ENCODE results near the gene OTP. TPM values are rescaled to one million over a fixed set of nuclear protein-coding genes. Genes with fewer than 3 reads are reported as not detected.

OTP gene
- total RNA-seq, 1 donor from 2014 or later: 2.1 TPM

GRCh38 chr5:77662635-77663034 is 24.1 kb upstream of the OTP start:
- no peaks in the 10 kb centered on the region for H3K36me3 Mint-ChIP-seq (ENCODE audit: low read depth)
- H3K9me3 Mint-ChIP-seq: no peaks in the 10 kb centered on the region
- H3K4me3 Mint-ChIP-seq: no peak overlapping the region
- H3K27me3 Mint-ChIP-seq (ENCODE audit: low read depth): peaks cover 4% of the 10 kb centered on the region
- no peak for DNase-seq (ENCODE audit: low read depth, low spot score)
- H3K4me1 Mint-ChIP-seq: peaks cover 7% of the 10 kb centered on the region
- no peak overlapping the region for H3K27ac Mint-ChIP-seq (ENCODE audit: unreplicated experiment)
- no peak for TF ChIP-seq CTCF (conservative IDR thresholded peaks at IDR 0.05)

- DNase-seq (ENCODE audit: low read depth, low spot score): no peak
- H3K9me3 Mint-ChIP-seq: no peaks in the 10 kb centered on the region
- H3K36me3 Mint-ChIP-seq (ENCODE audit: low read depth): no peaks in the 10 kb centered on the region
Measured at GRCh38 chr5:77658662-77659061, 20.1 kb upstream of the OTP start.

GRCh38 chr5:77651343-77651742 is 12.8 kb upstream of the OTP start:
- H3K4me1 Mint-ChIP-seq: no peaks in the 10 kb centered on the region
- H3K9me3 Mint-ChIP-seq: no peaks in the 10 kb centered on the region
- DNase-seq (ENCODE audit: low read depth, low spot score): no peak
- peaks cover 95% of the 10 kb centered on the region for H3K27me3 Mint-ChIP-seq (ENCODE audit: low read depth)
- no peak for TF ChIP-seq CTCF (conservative IDR thresholded peaks at IDR 0.05)
- no peak overlapping the region for H3K27ac Mint-ChIP-seq (ENCODE audit: unreplicated experiment)
- no peaks in the 10 kb centered on the region for H3K36me3 Mint-ChIP-seq (ENCODE audit: low read depth)
- no peak overlapping the region for H3K4me3 Mint-ChIP-seq

More at GRCh38 chr5:77658662-77659061, 20.1 kb upstream of the OTP start:
- Mint-ChIP-seq H3K4me3 (no peak overlapping the region), H3K4me1 (peaks cover 7% of the 10 kb centered on the region), H3K27me3 (ENCODE audit: low read depth) (peaks cover 30% of the 10 kb centered on the region), H3K27ac (ENCODE audit: unreplicated experiment) (no peak overlapping the region)
- no peak for TF ChIP-seq CTCF (conservative IDR thresholded peaks at IDR 0.05)

GRCh38 chr5:77650686-77651085 is 12.2 kb upstream of the OTP start:
- Mint-ChIP-seq H3K36me3 (ENCODE audit: low read depth) (no peaks in the 10 kb centered on the region), H3K27me3 (ENCODE audit: low read depth) (peaks cover 96% of the 10 kb centered on the region), H3K4me1 (no peaks in the 10 kb centered on the region), H3K9me3 (no peaks in the 10 kb centered on the region), H3K4me3 (no peak overlapping the region), H3K27ac (ENCODE audit: unreplicated experiment) (no peak overlapping the region)
- no peak for TF ChIP-seq CTCF (conservative IDR thresholded peaks at IDR 0.05)
- no peak for DNase-seq (ENCODE audit: low read depth, low spot score)

- no peak for TF ChIP-seq CTCF (conservative IDR thresholded peaks at IDR 0.05)
Measured at GRCh38 chr5:77649776-77650175, 11.3 kb upstream of the OTP start.

More at GRCh38 chr5:77649776-77650175, 11.3 kb upstream of the OTP start:
- no peak overlapping the region for H3K4me3 Mint-ChIP-seq
- no peaks in the 10 kb centered on the region for H3K36me3 Mint-ChIP-seq (ENCODE audit: low read depth)
- no peak overlapping the region for H3K27ac Mint-ChIP-seq (ENCODE audit: unreplicated experiment)
- no peak for DNase-seq (ENCODE audit: low read depth, low spot score)
- H3K27me3 Mint-ChIP-seq (ENCODE audit: low read depth): peaks cover 99% of the 10 kb centered on the region
- no peaks in the 10 kb centered on the region for H3K9me3 Mint-ChIP-seq
- peaks cover 6% of the 10 kb centered on the region for H3K4me1 Mint-ChIP-seq
